ENCODE measurements around the gene CSF2RB.

GRCh38 chr22:36918586-36919284, 5.3 kb downstream of the CSF2RB start:
- TF ChIP-seq POLR2A (IDR thresholded peaks at IDR 0.05) (no peak), CTCF (IDR thresholded peaks at IDR 0.05) (no peak)
